Left lung (tissue), 10 donors: ENCODE data around the gene DDX42. TPM values are rescaled to one million over a fixed set of nuclear protein-coding genes. Genes with fewer than 3 reads are reported as not detected.

ENCODE experiments used
- ATAC-seq: fragments of 200-7000 bp; cut with Tn5 transposase; one replicate; pipeline ENCODE4 v1.9.1; 2020; ENCODE audit warnings: moderate library complexity
- DNase-seq, 4 donors: peaks; one replicate each; pipeline ENCODE4 v3.0.0-alpha.2; 2013 to 2020
- H3K27ac ChIP-seq, 2 donors: fragments of 200-600 bp; sonication (generic) in 1 of 2; one replicate each; pipeline versions ENCODE4 v1.5.0 to v1.8.0; 2020 to 2021
- H3K27me3 ChIP-seq, 2 donors: fragments of 200-600 bp; sonication (generic) in 1 of 2; one replicate each; pipeline versions ENCODE4 v1.5.0 to v1.8.0; 2020 to 2021
- H3K36me3 ChIP-seq, 2 donors: fragments of 200-600 bp; sonication (generic) in 1 of 2; one replicate each; pipeline versions ENCODE4 v1.5.0 to v1.8.0; 2020 to 2021
- H3K4me1 ChIP-seq, 2 donors: fragments of 200-600 bp; one replicate each; pipeline ENCODE4 v1.8.0; 2021
- H3K4me3 ChIP-seq, 2 donors: fragments of 200-600 bp; sonication (generic) in 1 of 2; one replicate each; pipeline versions ENCODE4 v1.5.0 to v1.8.0; 2020 to 2021; ENCODE audit warnings: mild to moderate bottlenecking in 1 of 2
- H3K9me3 ChIP-seq, 2 donors: fragments of 200-600 bp; sonication (generic) in 1 of 2; one replicate each; pipeline versions ENCODE4 v1.5.0 to v1.8.0; 2020 to 2021
- CTCF ChIP-seq, 2 donors: fragments of 200-600 bp; sonication (generic) in 1 of 2; IDR thresholded peaks; one replicate each; pipeline versions ENCODE4 v1.5.0 to v1.8.0; 2021; ENCODE audit warnings: antibody characterized with exemption in 2 of 2
- intact Hi-C, 2 donors: fragments of 100-400 bp; cut with DNase I; formaldehyde crosslinking; loops; one replicate each; pipeline versions ENCODE4 v1.11.2 to v1.14.2; 2022
- polyA plus RNA-seq, 6 donors: library from polyadenylated mRNA; unstranded; fragments of 120-200 nt; gene quantifications; one replicate each; pipeline ENCODE4 v1.2.1, GENCODE V29; 2013; ENCODE audit not compliant: insufficient read length in 6 of 6
- total RNA-seq, 2 donors: library from RNA; stranded (reverse); fragmentation: NEBNext Ultra II Directional; extraction: Animal tissue kit (Norgen Biotek cat#: 25700); gene quantifications; one replicate each; pipeline ENCODE4 v1.2.1, GENCODE V29; 2021
- donor health status: DM: no; HTN: yes; CAD: no.
- donor health status: DM: no; HTN: no; CAD: no.

DDX42 gene
- total and polyA plus RNA-seq, 8 donors, result 79.2 to 239 (median 220) TPM

GRCh38 chr17:63754046-63754445 lies 19.9 kb upstream of the DDX42 start:
- H3K36me3 ChIP-seq, result peaks cover 0 to 93% of the 10 kb centered on the region in 2 donors

GRCh38 chr17:63758428-63758827 lies 15.5 kb upstream of the DDX42 start:
- intact Hi-C loops, result no loop called here
- Histone ChIP-seq H3K9me3 (no peaks in the 10 kb centered on the region), H3K4me3 (no peak overlapping the region), H3K4me1 (peaks cover 6 to 37% of the 10 kb centered on the region in 2 donors), H3K36me3 (peaks cover 0 to 88% of the 10 kb centered on the region in 2 donors), H3K27me3 (no peaks in the 10 kb centered on the region), H3K27ac (no peak overlapping the region)
- TF ChIP-seq CTCF (IDR thresholded peaks at IDR 0.05), result no peak
- no peak for ATAC-seq
- no peak for DNase-seq

More at GRCh38 chr17:63754046-63754445, 19.9 kb upstream of the DDX42 start:
- Histone ChIP-seq H3K27ac (peak overlapping the region in 1 of 2 donors; percentile 64), H3K4me3 (no peak overlapping the region), H3K4me1 (peaks cover 0 to 37% of the 10 kb centered on the region in 2 donors), H3K9me3 (no peaks in the 10 kb centered on the region), H3K27me3 (no peaks in the 10 kb centered on the region)
- no peak for DNase-seq
- no peak for ATAC-seq
- intact Hi-C loops, result no loop called here
- no peak for TF ChIP-seq CTCF (IDR thresholded peaks at IDR 0.05)

GRCh38 chr17:63760771-63761539 lies 13.0 kb upstream of the DDX42 start:
- peaks cover 2 to 86% of the 10 kb centered on the region in 2 donors for H3K36me3 ChIP-seq
- DNase-seq, result no peak
- no peaks in the 10 kb centered on the region for H3K9me3 ChIP-seq
- no peak for TF ChIP-seq CTCF (IDR thresholded peaks at IDR 0.05)
- no peak overlapping the region for H3K4me3 ChIP-seq
- ATAC-seq, result no peak
- intact Hi-C loops, result no loop called here
- H3K4me1 ChIP-seq, result peaks cover 6 to 28% of the 10 kb centered on the region in 2 donors
- peak overlapping the region; percentile 57 for H3K27ac ChIP-seq
- H3K27me3 ChIP-seq, result no peaks in the 10 kb centered on the region

- no peak for DNase-seq
- TF ChIP-seq CTCF (IDR thresholded peaks at IDR 0.05), result no peak
- Histone ChIP-seq H3K4me3 (no peak overlapping the region), H3K27ac (peak overlapping the region in 1 of 2 donors; percentile 57), H3K36me3 (peaks cover 2 to 75% of the 10 kb centered on the region in 2 donors), H3K4me1 (peaks cover 6 to 29% of the 10 kb centered on the region in 2 donors), H3K27me3 (no peaks in the 10 kb centered on the region), H3K9me3 (no peaks in the 10 kb centered on the region)
- no peak for ATAC-seq
- intact Hi-C loops, result no loop called here
Measured at GRCh38 chr17:63762161-63763078, 11.6 kb upstream of the DDX42 start.

GRCh38 chr17:63764716-63765115 lies 9.3 kb upstream of the DDX42 start:
- ATAC-seq, result no peak
- peaks cover 7 to 45% of the 10 kb centered on the region in 2 donors for H3K4me1 ChIP-seq
- no peak for TF ChIP-seq CTCF (IDR thresholded peaks at IDR 0.05)
- intact Hi-C loops, result no loop called here
- H3K27me3 ChIP-seq, result no peaks in the 10 kb centered on the region
- DNase-seq, result peak in 2 of 4 donors; percentile 67 to 88
- H3K36me3 ChIP-seq, result peaks cover 2 to 65% of the 10 kb centered on the region in 2 donors
- no peak overlapping the region for H3K27ac ChIP-seq
- H3K4me3 ChIP-seq, result no peak overlapping the region
- no peaks in the 10 kb centered on the region for H3K9me3 ChIP-seq
